Heart right ventricle (tissue), 16 donors: ENCODE measurements around the gene PTAFR. TPM values are rescaled to one million over a fixed set of nuclear protein-coding genes. Genes with fewer than 3 reads are reported as not detected.

ENCODE experiments used
- ATAC-seq, 8 donors: fragments of 200-7000 bp; cut with Tn5 transposase; one replicate each; pipeline ENCODE4 v1.9.1; 2020; ENCODE audit warnings: mild to moderate bottlenecking in 8 of 8, moderate library complexity in 8 of 8, moderate number of reproducible peaks in 1 of 8
- DNase-seq, 2 donors: peaks; one replicate each; pipeline ENCODE4 v3.0.0-alpha.2; 2020
- H3K27ac ChIP-seq, 10 donors: fragments of 200-600 bp; sonication (generic) in 2 of 10; one replicate each; pipeline versions ENCODE4 v1.5.0 to v1.8.0; 2020 to 2022; ENCODE audit warnings: mild to moderate bottlenecking in 3 of 10
- H3K27me3 ChIP-seq, 7 donors: fragments of 200-600 bp; one replicate each; pipeline ENCODE4 v1.8.0; 2021 to 2022; ENCODE audit warnings: mild to moderate bottlenecking in 2 of 7
- H3K36me3 ChIP-seq, 9 donors: fragments of 200-600 bp; sonication (generic) in 1 of 9; one replicate each; pipeline versions ENCODE4 v1.5.0 to v1.8.0; 2020 to 2022; ENCODE audit warnings: mild to moderate bottlenecking in 2 of 9
- H3K4me1 ChIP-seq, 9 donors: fragments of 200-600 bp; sonication (generic) in 1 of 9; one replicate each; pipeline versions ENCODE4 v1.5.0 to v1.8.0; 2020 to 2022; ENCODE audit warnings: mild to moderate bottlenecking in 4 of 9
- H3K4me3 ChIP-seq, 10 donors: fragments of 200-600 bp; sonication (generic) in 2 of 10; one replicate each; pipeline versions ENCODE4 v1.5.0 to v1.8.0; 2020 to 2022; ENCODE audit warnings: mild to moderate bottlenecking in 7 of 10, moderate library complexity in 2 of 10
- H3K9me3 ChIP-seq, 11 donors: fragments of 200-600 bp in 10 of 11; sonication (generic) in 2 of 11; one replicate each; pipeline versions ENCODE4 v1.5.0 to v1.8.0; 2013 to 2022; ENCODE audit warnings: mild to moderate bottlenecking in 2 of 11, control low read depth in 1 of 11, moderate library complexity in 1 of 11
- CTCF ChIP-seq, 9 donors: fragments of 200-600 bp; sonication (generic) in 2 of 9; IDR thresholded peaks; one replicate each; pipeline versions ENCODE4 v1.5.0 to v1.8.0; 2021 to 2022; ENCODE audit warnings: antibody characterized with exemption in 9 of 9, mild to moderate bottlenecking in 5 of 9, moderate library complexity in 1 of 9
- WGBS, 2 donors: extraction: QIAGEN DNeasy Blood & Tissue Kit; methylation state at CpG; one replicate each; pipeline ENCODE4 v1.1.7; 2013; ENCODE audit warnings: inconsistent platforms in 1 of 2; 5-methylcytosine and 5-hydroxymethylcytosine counted together
- intact Hi-C, 10 donors: fragments of 100-400 bp; cut with DNase I; formaldehyde crosslinking; loops; one replicate each; pipeline versions ENCODE4 v1.11.1 to v1.14.2; 2022
- polyA plus RNA-seq, 2 donors: library from polyadenylated mRNA; stranded (reverse); fragments of 200-250 nt; gene quantifications; one replicate each; pipeline ENCODE4 v1.2.3, GENCODE V29; 2013
- total RNA-seq, 10 donors: library from RNA; stranded (reverse); fragmentation: NEBNext Ultra II Directional in 3 of 10; extraction: Animal tissue kit (Norgen Biotek cat#: 25700) in 3 of 10; gene quantifications; one replicate each; pipeline versions ENCODE4 v1.2.1 to v1.2.4, GENCODE V29; 2021 to 2023
- donor health status: Arrhythmogenic right ventricular cardiomyopathy.
- donor health status: ischemic (EF 13 %, LVEDD 7.1; RV severe dilation, severe dysfunction).
- donor health status: healthy with polysubstance abuse.
- donor health status: DM: no; HTN: yes; CAD: no.
- donor health status: DM: no; HTN: no; CAD: no.
- donor health status: ischemic (EF 25% LVEDD 6.9; RV normal size, moderate dysfunction).
- donor health status: ischemic (EF 25% LVEDD 5.7; RV mildly dilated, moderate dysfunction).
- donor health status: healthy.
- donor health status: DM: yes; HTN: yes; CAD: no.
- donor health status: Ischemic cardiomyopathy.
- donor health status: ischemic (EF 35%, LVEDD 5.7; RV mildly dilated, moderate dysfunction).
- donor health status: nonischemic (EF 11% LVEDD 7.7; RV severe dilation, severe dysfunction).
- donor health status: DM: yes; HTN: yes; CAD: no.
- donor health status: PGD.
- donor health status: ischemic (EF 29% LVEDD 5.4; RV normal size, mild dysfunction).
- donor health status: nonischemic (EF 23%, LVEDD 6.1; RV moderate dilation, normal function).

PTAFR gene
- total and polyA plus RNA-seq, 12 donors: 0.73 to 13.4 (median 1.4) TPM

GRCh38 chr1:28163496-28164161 is 12.9 kb downstream of the PTAFR start:
- no peak for TF ChIP-seq CTCF (IDR thresholded peaks at IDR 0.05)
- Histone ChIP-seq H3K9me3 (peaks cover 0 to 7% (median 0%) of the 10 kb centered on the region in 11 donors), H3K4me1 (peaks cover 0 to 66% (median 4%) of the 10 kb centered on the region in 9 donors), H3K27me3 (no peaks in the 10 kb centered on the region), H3K4me3 (no peak overlapping the region), H3K36me3 (peaks cover 0 to 14% (median 0%) of the 10 kb centered on the region in 9 donors), H3K27ac (peak overlapping the region in 1 of 10 donors; percentile 12)
- intact Hi-C loops: no loop called here
- WGBS, 2 donors: 42 to 54% methylated on average over 4 of the region's 4 CpGs
- ATAC-seq: peak in 1 of 8 donors; percentile 29
- no peak for DNase-seq

GRCh38 chr1:28162151-28162550 is 14.3 kb downstream of the PTAFR start:
- Histone ChIP-seq H3K4me3 (no peak overlapping the region), H3K27ac (peak overlapping the region in 1 of 10 donors; percentile 79), H3K27me3 (no peaks in the 10 kb centered on the region), H3K36me3 (peaks cover 0 to 3% (median 0%) of the 10 kb centered on the region in 9 donors), H3K9me3 (peaks cover 0 to 7% (median 0%) of the 10 kb centered on the region in 11 donors), H3K4me1 (peaks cover 0 to 70% (median 4%) of the 10 kb centered on the region in 9 donors)
- ATAC-seq: no peak
- WGBS, 2 donors: 92 to 93% methylated on average over 7 of the region's 7 CpGs
- intact Hi-C loops: no loop called here
- no peak for TF ChIP-seq CTCF (IDR thresholded peaks at IDR 0.05)
- no peak for DNase-seq

- no peak for TF ChIP-seq CTCF (IDR thresholded peaks at IDR 0.05)
- H3K4me3 ChIP-seq: no peak overlapping the region
- no peak for ATAC-seq
- peaks cover 0 to 74% (median 4%) of the 10 kb centered on the region in 9 donors for H3K4me1 ChIP-seq
- no peaks in the 10 kb centered on the region for H3K36me3 ChIP-seq
- 95 to 97% methylated on average over 3 of the region's 3 CpGs for WGBS, 2 donors
- DNase-seq: no peak
- no peaks in the 10 kb centered on the region for H3K27me3 ChIP-seq
- peaks cover 0 to 7% (median 0%) of the 10 kb centered on the region in 11 donors for H3K9me3 ChIP-seq
- intact Hi-C loops: no loop called here
- peak overlapping the region in 5 of 10 donors; percentile 19 to 79 (median 42) for H3K27ac ChIP-seq
These were observed 14.7 kb downstream of the PTAFR start for GRCh38 chr1:28161751-28162150.

- Histone ChIP-seq H3K27ac (peak overlapping the region; percentile 27 to 79 (median 68)), H3K9me3 (peaks cover 0 to 1% (median 0%) of the 10 kb centered on the region in 11 donors), H3K4me3 (no peak overlapping the region), H3K36me3 (no peaks in the 10 kb centered on the region), H3K27me3 (no peaks in the 10 kb centered on the region), H3K4me1 (peaks cover 0 to 83% (median 4%) of the 10 kb centered on the region in 9 donors)
- WGBS, 2 donors: 61 to 67% methylated on average over 5 of the region's 5 CpGs
- DNase-seq (no peak), ATAC-seq (peak; percentile 30 to 84 (median 80))
- intact Hi-C loops: no loop called here
- TF ChIP-seq CTCF (IDR thresholded peaks at IDR 0.05): no peak
These were observed 15.7 kb downstream of the PTAFR start for GRCh38 chr1:28160782-28161266.
